ENCODE results near the gene CACNB2.

The CACNB2 gene

GRCh38 chr10:18293536-18294510 is 153.6 kb downstream of the CACNB2 start:
- no peak for DNase-seq (ENCODE audit: low read depth)

GRCh38 chr10:18294633-18295032 is 154.4 kb downstream of the CACNB2 start:
- no peak for DNase-seq (ENCODE audit: low read depth)

GRCh38 chr10:18297659-18298058 is 157.4 kb downstream of the CACNB2 start:
- no peak for DNase-seq (ENCODE audit: low read depth)

GRCh38 chr10:18298256-18298655 is 158.0 kb downstream of the CACNB2 start:
- no peak for DNase-seq (ENCODE audit: low read depth)

- no peak for DNase-seq (ENCODE audit: low read depth)
These were observed 163.9 kb downstream of the CACNB2 start for GRCh38 chr10:18303851-18304801.

GRCh38 chr10:18306031-18306430 is 165.8 kb downstream of the CACNB2 start:
- DNase-seq (ENCODE audit: low read depth), result no peak

GRCh38 chr10:18308600-18308999 is 168.4 kb downstream of the CACNB2 start:
- DNase-seq (ENCODE audit: low read depth), result no peak

GRCh38 chr10:18310761-18311160 is 170.5 kb downstream of the CACNB2 start:
- DNase-seq (ENCODE audit: low read depth), result no peak

GRCh38 chr10:18312374-18313139 is 172.3 kb downstream of the CACNB2 start:
- no peak for DNase-seq (ENCODE audit: low read depth)

GRCh38 chr10:18313140-18313530 is 172.9 kb downstream of the CACNB2 start:
- no peak for DNase-seq (ENCODE audit: low read depth)

- DNase-seq (ENCODE audit: low read depth), result no peak
These were observed 173.4 kb downstream of the CACNB2 start for GRCh38 chr10:18313626-18314025.

- no peak for DNase-seq (ENCODE audit: low read depth)
These were observed 179.4 kb downstream of the CACNB2 start for GRCh38 chr10:18319628-18320027.

GRCh38 chr10:18321371-18321770 is 181.1 kb downstream of the CACNB2 start:
- no peak for DNase-seq (ENCODE audit: low read depth)

GRCh38 chr10:18323916-18324315 is 183.7 kb downstream of the CACNB2 start:
- no peak for DNase-seq (ENCODE audit: low read depth)

- DNase-seq (ENCODE audit: low read depth), result no peak
These were observed 185.2 kb downstream of the CACNB2 start for GRCh38 chr10:18325410-18325809.

GRCh38 chr10:18325889-18326531 is 185.8 kb downstream of the CACNB2 start:
- no peak for DNase-seq (ENCODE audit: low read depth)

- no peak for DNase-seq (ENCODE audit: low read depth)
These were observed 188.7 kb downstream of the CACNB2 start for GRCh38 chr10:18328941-18329340.

- DNase-seq (ENCODE audit: low read depth), result no peak
These were observed 191.8 kb downstream of the CACNB2 start for GRCh38 chr10:18332048-18332447.

GRCh38 chr10:18332484-18332883 is 192.3 kb downstream of the CACNB2 start:
- DNase-seq (ENCODE audit: low read depth), result no peak

- DNase-seq (ENCODE audit: low read depth), result no peak
These were observed 193.4 kb downstream of the CACNB2 start for GRCh38 chr10:18333621-18334020.

GRCh38 chr10:18334116-18334867 is 194.1 kb downstream of the CACNB2 start:
- DNase-seq (ENCODE audit: low read depth), result no peak
